SJCRH30 (cell line): ENCODE measurements around the gene PRSS8. TPM values are rescaled to one million over a fixed set of nuclear protein-coding genes. Genes with fewer than 3 reads are reported as not detected.
"Not testable (repeated sequence)": the region's sequence is repeated elsewhere in the genome, so short reads cannot be mapped to it uniquely, and the experiment has no call there.

ENCODE experiments used
- DNase-seq, 2 experiments: peaks; one replicate each; pipeline ENCODE4 v3.0.0-alpha.2; 2015 to 2020
- H3K27ac ChIP-seq: fragments of 250-450 bp; sonication (Bioruptor Pico); 2 replicates; pipeline ENCODE4 v1.5.1; 2020; ENCODE audit warnings: mild to moderate bottlenecking, moderate library complexity
- H3K27me3 ChIP-seq: fragments of 250-450 bp; sonication (Bioruptor Pico); 2 replicates; pipeline ENCODE4 v1.5.1; 2020; ENCODE audit warnings: mild to moderate bottlenecking, moderate library complexity
- H3K36me3 ChIP-seq: fragments of 250-450 bp; sonication (Bioruptor Pico); 2 replicates; pipeline ENCODE4 v1.5.1; 2020; ENCODE audit warnings: mild to moderate bottlenecking, moderate library complexity
- H3K4me1 ChIP-seq: fragments of 250-450 bp; sonication (Bioruptor Pico); 2 replicates; pipeline ENCODE4 v1.5.1; 2020; ENCODE audit warnings: mild to moderate bottlenecking, moderate library complexity
- H3K4me3 ChIP-seq: fragments of 250-450 bp; sonication (Bioruptor Pico); 2 replicates; pipeline ENCODE4 v1.5.1; 2020; ENCODE audit warnings: mild to moderate bottlenecking, moderate library complexity
- H3K9me3 ChIP-seq: fragments of 250-450 bp; sonication (Bioruptor Pico); replicated peaks from 2 replicates; pipeline ENCODE4 v1.5.1; 2020; ENCODE audit warnings: mild to moderate bottlenecking, moderate library complexity
- total RNA-seq: library from RNA; depleted of rRNA; stranded (reverse); fragments of >200 nt; shearing (Covaris generic); gene quantifications from 2 replicates; pipeline ENCODE4 v1.2.3, GENCODE V29; 2014

Gene PRSS8
- total RNA-seq, 1 experiment from 2014 or later, result not detected

DNA sequence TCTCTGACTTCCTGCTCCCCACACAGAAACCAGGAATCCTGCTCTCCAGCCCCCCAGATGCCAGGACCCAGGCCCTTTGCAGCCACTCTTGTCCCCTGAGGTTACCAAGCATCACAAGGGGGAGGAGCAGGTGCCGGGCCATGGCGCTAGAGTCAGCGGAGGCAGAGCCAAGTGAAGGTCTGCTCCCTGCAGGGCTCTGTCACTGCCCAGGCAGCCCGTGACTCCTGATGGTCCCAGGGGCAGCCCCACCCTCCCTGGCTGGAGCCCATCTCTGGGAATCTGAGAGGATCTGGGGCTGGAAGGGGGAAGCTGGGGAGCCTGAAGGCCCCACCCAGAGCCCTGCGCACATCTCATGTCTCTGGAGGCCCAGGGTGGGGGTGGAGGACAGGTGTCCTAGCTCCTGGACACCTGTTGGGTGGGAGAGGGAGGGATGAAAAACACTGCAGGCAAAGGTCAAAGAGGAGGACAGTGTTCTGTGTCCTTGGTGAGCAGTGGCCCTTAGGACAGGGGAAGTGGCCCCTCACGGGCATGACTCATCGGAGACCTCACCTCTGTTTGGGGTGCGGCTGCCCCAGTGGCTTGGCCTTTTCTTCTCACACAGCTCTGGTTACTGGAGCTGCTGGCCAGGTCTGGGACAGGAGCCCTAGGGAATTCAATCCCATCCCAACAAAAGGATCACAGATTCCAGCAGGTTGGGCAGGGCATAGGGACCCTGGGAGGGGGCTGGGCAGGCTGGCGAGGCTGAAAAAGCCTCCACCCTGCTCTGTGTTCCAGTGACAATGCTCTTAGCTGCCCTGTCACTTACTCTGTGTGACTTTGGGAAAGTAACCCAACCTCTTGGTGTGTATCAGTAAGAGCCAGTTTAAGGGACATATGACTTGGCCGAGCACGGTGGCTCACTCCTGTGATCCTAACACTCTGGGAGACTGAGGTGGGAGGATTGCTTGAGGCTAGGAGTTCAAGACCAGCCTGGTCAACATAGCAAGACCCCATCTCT, 14.7 kb upstream of the PRSS8 start, which contains the start of gene PRSS36:
Gene PRSS36 (minus strand): TSS at position 173 of the 997 bp plus-strand sequence. CDS start 31 bp downstream, at position 142.
- DNase-seq, result no peak
- Histone ChIP-seq H3K4me1 (no peaks in the 10 kb centered on the region), H3K27ac (no peak within 1 kb of the TSS), H3K27me3 (no peaks in the 10 kb centered on the region; the same call in 1 of the 2 replicates), H3K4me3 (no peak within 1 kb of the TSS), H3K36me3 (no peaks in the 10 kb centered on the region), H3K9me3 (no peaks in the 10 kb centered on the region)

DNA sequence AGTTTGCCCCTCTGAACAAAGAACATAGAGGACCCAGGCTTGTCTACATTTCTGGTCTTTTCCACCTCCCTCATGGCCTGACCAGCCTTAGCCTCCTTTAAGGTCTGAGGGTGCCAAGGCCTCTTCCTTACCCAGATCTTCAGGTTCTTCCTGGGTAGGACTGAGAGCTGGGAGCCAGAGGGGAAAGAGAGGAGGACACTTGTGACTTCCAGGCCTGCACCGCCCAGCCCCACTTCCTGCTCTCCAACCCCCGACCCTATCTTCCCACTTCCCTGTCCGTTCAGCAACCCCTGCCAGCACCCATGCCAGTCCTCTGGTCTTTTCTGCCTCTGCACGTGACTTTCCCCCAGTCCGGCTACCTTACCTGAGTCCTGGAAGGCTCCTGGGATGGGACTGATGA, 13.8 kb upstream of the PRSS8 start:
- H3K27me3 ChIP-seq, result no peaks in the 10 kb centered on the region; the same call in 1 of the 2 replicates
- H3K4me1 ChIP-seq, result no peaks in the 10 kb centered on the region
- H3K36me3 ChIP-seq, result no peaks in the 10 kb centered on the region
- H3K9me3 ChIP-seq, result no peaks in the 10 kb centered on the region
- H3K27ac ChIP-seq, result no peak overlapping the region
- no peak overlapping the region for H3K4me3 ChIP-seq
- DNase-seq, result no peak

DNA sequence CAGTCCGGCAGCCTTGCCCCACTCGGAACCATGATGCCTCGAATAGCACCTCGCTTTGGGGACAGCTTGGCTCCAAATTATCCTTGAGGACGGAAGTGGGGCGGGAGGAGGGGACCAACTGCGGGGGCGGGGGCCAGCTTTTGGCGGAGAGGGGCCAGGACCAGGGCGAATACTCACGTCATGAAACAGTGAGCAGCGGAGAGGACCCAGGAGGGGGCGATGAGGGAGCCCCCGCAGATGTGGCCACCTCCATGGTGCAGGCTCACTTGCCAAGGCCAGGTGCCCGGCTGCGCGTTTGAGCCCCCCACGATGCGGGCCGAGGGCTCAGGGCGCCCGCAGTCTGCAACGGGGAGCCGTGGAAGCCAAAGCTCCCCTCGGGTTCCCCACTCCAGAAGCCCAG, 13.4 kb upstream of the PRSS8 start:
- no peak overlapping the region for H3K27ac ChIP-seq
- H3K4me3 ChIP-seq, result no peak overlapping the region
- no peaks in the 10 kb centered on the region for H3K4me1 ChIP-seq
- H3K9me3 ChIP-seq, result no peaks in the 10 kb centered on the region
- H3K27me3 ChIP-seq, result no peaks in the 10 kb centered on the region; the same call in 1 of the 2 replicates
- DNase-seq, result no peak
- no peaks in the 10 kb centered on the region for H3K36me3 ChIP-seq

DNA sequence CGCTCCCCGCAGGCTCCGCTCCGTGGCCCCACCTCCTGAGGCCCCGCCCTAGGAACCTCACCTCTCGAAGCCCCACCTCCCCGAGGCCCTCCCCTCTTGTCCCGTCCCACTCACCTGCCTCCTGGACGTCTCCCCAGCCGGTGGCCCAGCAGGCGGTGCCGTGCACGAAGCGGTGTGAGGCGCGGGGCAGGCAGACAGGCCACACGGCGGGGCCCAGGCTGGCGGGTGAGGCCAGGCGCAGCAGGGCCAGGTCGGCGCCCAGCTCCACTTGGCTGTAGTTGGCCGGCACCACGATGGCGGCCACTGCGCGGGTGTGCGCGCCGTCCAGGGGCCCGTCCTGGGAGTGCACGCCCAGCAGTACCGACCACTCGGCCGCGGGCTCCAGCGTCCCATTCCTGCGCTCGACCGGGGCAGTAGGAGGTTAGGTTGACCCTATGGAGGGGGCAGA, 12.8 kb upstream of the PRSS8 start:
- Histone ChIP-seq H3K4me1 (no peaks in the 10 kb centered on the region), H3K27ac (no peak overlapping the region), H3K9me3 (no peaks in the 10 kb centered on the region), H3K27me3 (no peaks in the 10 kb centered on the region; the same call in 1 of the 2 replicates), H3K4me3 (no peak overlapping the region), H3K36me3 (no peaks in the 10 kb centered on the region)
- DNase-seq, result no peak

DNA sequence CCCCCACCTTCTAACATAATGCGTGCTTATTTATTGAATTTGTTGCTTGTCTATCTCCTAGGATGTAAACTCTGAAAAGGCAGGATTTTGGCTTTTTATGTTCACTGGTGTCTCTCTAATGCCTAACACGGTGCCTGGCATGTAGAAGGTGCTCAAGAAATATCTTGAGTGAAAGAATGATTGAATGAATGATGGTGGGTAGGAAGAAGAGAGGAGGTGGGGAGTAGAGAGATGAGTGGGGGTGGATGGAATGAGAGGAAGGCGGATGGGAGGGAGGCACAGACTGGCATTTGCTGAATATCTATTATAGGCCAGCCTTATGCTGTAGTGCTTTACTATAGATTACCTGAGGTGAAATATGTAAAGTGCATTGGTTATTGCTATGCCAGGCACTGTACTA, 12.0 kb upstream of the PRSS8 start:
- Histone ChIP-seq H3K4me3 (no peak overlapping the region), H3K9me3 (no peaks in the 10 kb centered on the region), H3K4me1 (no peaks in the 10 kb centered on the region), H3K36me3 (no peaks in the 10 kb centered on the region), H3K27ac (no peak overlapping the region), H3K27me3 (no peaks in the 10 kb centered on the region; the same call in 1 of the 2 replicates)
- DNase-seq, result no peak

DNA sequence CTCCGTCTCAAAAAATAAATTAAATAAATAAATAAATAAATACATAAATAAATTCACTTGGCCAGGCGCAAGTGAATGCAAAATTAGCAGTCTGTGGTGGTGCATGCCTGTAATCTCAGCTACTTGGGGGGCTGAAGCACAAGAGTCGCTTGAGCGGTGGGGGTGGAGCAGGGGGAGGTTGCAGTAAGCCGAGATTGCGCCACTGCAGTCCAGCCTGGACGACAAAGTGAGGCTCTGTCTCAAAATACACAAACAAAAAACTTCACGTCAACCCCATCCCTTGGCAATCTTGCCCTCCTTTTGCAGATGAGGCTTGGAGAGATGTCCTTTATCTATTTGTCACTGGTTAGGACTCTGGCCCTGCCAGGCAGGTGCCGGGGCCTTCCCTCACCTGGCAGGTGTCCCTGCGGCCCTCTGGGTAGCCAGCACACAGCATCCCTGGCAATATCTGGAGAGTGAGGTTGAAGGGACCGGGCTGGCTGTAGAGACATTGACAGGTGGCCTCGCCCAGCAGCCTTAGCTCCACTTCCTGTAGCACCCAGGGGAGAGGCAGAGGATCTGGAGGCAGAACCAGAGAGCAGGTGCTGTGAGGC, 10.0 kb upstream of the PRSS8 start:
- no peak for DNase-seq
- H3K4me3 ChIP-seq, result no peak overlapping the region
- H3K4me1 ChIP-seq, result peaks cover 4% of the 10 kb centered on the region
- H3K9me3 ChIP-seq, result no peaks in the 10 kb centered on the region
- H3K27me3 ChIP-seq, result no peaks in the 10 kb centered on the region
- H3K27ac ChIP-seq, result no peak overlapping the region
- no peaks in the 10 kb centered on the region for H3K36me3 ChIP-seq

DNA sequence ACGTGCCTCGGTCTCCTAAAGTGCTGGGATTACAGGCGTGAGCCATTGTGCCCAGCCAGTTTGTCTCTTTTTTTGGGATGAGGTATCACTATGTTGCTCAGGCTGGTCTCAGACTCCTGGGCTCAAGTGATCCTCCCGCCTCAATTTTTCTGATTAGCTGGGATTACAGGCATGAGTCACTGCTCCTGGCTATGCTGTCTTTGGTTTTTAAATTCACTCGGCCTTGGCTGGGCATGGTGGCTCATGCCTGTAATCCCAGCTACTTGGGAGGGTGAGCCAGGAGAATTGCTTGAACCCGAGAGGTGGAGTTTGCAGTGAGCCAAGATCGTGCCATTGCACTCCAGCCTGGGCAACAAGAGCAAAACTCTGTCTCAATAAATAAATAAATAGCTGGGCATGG, 8.9 kb upstream of the PRSS8 start:
- H3K4me3 ChIP-seq, H3K27ac ChIP-seq, H3K36me3 ChIP-seq, H3K27me3 ChIP-seq, H3K9me3 ChIP-seq, DNase-seq, H3K4me1 ChIP-seq: not testable (repeated sequence)

DNA sequence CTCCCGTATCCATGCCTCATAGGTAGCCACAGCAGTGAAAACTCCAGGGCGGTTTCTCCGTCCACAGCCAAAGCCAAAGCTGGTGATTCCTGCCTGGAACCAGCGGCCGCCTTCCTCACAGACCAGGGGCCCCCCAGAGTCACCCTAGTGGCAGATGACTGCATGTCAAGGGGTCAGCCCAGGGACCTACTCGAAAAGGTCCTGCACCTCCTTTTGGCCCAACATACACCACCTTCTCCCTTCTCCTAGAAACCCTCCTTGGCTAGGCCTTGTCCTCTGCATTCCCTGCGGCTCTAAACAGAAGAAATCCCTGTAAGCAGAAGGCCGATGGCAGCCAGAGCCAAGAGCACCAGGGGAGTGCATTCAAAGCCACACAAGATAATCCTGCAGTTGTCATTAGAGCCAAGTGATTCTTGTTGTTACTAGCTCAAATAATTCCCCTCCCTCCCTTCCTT, 8.2 kb upstream of the PRSS8 start:
- H3K4me1 ChIP-seq, result peaks cover 4% of the 10 kb centered on the region
- H3K9me3 ChIP-seq, result no peaks in the 10 kb centered on the region
- H3K36me3 ChIP-seq, result no peaks in the 10 kb centered on the region
- H3K27ac ChIP-seq, result no peak overlapping the region
- no peak for DNase-seq
- no peaks in the 10 kb centered on the region for H3K27me3 ChIP-seq
- H3K4me3 ChIP-seq, result no peak overlapping the region

DNA sequence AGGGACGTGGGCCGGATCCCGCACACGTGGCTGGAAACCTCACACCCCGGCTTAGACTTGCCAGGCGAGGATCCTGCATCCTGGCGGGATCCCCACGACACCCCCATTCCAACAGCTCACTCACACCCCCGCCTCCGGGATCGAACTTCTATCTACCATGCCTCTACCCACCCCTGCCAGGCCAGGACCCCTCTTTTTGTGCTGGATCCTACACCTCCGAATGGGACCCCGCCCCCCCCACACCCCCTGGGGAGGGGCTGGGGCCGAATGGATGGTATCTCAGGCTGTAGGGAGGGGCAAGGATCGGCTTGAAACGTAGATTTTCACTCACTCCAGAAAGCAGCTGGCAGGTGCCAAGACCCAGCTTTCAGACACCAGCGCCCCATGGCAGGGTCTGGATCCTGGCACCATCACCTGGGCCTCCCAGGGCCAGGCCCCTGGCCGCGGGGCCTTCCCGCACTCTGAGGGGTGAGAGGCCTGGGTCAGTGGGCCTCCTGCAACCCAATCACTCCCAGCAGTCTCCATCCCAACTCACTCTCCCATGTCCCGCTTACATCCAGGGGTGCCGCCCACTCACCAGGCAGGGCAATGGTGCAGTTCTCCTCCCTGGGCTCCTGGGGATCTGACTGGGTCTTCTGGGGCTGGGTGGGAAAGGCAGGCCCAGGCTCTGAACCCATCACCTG, 7.6 kb upstream of the PRSS8 start:
- peak overlapping the region; percentile 57; the same call in 1 of the 2 replicates for H3K4me3 ChIP-seq
- H3K9me3 ChIP-seq, result no peaks in the 10 kb centered on the region
- H3K27ac ChIP-seq, result no peak overlapping the region
- no peak for DNase-seq
- no peaks in the 10 kb centered on the region for H3K27me3 ChIP-seq
- peaks cover 4% of the 10 kb centered on the region for H3K4me1 ChIP-seq
- no peaks in the 10 kb centered on the region for H3K36me3 ChIP-seq

DNA sequence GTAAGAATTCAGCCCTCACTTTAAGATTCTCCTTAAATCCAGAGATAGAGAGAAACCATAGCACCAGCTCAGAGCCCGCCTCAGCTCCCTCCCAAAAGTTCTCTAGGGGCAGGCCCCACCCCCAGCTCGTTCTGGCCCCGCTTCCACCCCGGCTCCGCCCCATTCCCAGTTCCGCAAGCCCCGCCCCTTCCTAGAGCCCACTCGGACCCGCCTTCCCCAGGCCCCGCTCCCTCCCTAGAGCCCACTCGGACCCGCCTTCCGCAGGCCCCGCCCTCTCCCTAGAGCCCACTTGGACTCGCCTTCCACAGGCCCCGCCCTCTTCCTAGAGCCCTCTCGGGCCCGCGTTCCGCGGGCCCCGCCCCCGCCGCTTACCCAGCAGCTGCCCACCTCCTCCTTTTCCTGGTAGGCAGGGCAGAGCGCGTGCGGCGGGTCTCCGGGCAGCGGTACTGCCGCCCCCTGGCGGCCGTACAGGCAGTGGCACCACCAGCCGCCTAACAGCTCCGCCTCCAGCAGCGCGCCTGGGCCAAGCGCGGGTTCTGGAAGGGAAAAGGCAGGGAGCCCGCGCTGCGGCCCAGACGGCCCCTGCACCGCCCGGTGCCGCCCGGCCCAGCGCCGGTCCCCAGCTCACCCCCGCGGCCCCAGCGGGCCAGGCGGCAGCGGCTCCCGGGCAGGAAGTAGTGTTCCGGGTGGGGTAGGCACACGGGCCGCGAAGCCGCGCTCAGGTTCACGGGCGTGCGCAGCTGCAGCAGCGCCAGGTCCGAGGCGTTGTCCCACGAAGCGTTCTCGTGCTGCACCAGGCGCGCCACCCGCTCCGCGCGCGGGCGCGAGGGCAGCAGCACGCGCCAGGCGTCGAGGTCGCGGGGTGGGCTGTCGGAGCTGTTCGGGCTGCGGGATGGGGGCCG, 6.8 kb upstream of the PRSS8 start:
- Histone ChIP-seq H3K27ac (no peak overlapping the region), H3K4me3 (peak overlapping the region; percentile 57), H3K4me1 (peaks cover 4% of the 10 kb centered on the region), H3K36me3 (no peaks in the 10 kb centered on the region), H3K27me3 (no peaks in the 10 kb centered on the region), H3K9me3 (no peaks in the 10 kb centered on the region)
- peak; percentile 99 for DNase-seq

DNA sequence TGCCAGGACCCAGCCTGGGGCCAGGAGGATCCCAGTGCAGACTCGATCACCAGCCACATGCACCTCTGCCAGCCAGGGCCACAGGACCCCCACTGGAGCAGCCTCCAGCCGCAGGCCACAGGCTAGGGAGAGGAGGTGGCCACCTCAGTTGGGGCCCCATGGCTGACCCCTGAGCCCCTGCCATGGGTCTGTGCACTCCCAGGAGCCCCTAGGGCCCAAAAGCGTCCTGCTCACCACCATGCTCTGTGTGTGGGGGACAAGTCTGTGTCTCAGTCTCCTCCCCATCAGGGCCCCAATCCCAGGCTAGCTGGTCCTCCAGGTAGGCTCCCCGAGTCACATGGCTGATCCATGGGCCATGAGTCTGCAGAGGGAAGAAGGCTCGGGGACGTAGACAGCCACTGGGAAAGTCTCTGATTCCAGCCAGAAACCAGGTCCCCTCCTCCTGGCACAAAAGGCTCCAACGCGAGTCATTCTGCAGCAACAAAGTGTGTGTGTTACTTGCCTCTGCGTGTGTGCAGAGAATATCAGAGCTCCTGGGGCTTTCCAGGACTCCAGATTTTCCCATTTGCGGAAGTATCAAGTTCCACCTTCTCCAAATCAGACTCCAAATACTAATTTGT, 6.1 kb upstream of the PRSS8 start:
- no peaks in the 10 kb centered on the region for H3K9me3 ChIP-seq
- peak overlapping the region; percentile 49 for H3K4me3 ChIP-seq
- no peak overlapping the region for H3K27ac ChIP-seq
- no peak for DNase-seq
- H3K36me3 ChIP-seq, result no peaks in the 10 kb centered on the region
- peaks cover 4% of the 10 kb centered on the region for H3K4me1 ChIP-seq
- H3K27me3 ChIP-seq, result no peaks in the 10 kb centered on the region

DNA sequence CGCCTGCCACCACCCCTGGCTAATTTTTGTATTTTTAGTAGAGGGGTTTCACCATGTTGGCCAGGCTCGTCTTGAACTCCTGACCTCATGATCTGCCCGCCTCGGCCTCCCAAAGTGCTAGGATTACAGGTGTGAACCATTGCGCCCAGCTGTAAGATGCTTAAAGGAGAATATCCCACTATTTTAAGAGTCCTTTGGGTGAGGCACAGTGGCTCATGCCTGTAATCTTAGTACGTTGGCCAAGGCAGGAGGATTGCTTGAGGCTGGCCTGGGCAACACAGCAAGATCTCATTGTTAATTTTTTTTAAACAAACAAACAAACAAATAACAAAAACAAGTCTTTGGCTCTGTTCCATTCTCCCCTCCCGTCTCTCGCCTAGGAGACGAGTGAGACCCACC, 5.5 kb upstream of the PRSS8 start:
- H3K9me3 ChIP-seq, H3K27me3 ChIP-seq, H3K4me1 ChIP-seq, H3K4me3 ChIP-seq, H3K36me3 ChIP-seq, H3K27ac ChIP-seq, DNase-seq: not testable (repeated sequence)

DNA sequence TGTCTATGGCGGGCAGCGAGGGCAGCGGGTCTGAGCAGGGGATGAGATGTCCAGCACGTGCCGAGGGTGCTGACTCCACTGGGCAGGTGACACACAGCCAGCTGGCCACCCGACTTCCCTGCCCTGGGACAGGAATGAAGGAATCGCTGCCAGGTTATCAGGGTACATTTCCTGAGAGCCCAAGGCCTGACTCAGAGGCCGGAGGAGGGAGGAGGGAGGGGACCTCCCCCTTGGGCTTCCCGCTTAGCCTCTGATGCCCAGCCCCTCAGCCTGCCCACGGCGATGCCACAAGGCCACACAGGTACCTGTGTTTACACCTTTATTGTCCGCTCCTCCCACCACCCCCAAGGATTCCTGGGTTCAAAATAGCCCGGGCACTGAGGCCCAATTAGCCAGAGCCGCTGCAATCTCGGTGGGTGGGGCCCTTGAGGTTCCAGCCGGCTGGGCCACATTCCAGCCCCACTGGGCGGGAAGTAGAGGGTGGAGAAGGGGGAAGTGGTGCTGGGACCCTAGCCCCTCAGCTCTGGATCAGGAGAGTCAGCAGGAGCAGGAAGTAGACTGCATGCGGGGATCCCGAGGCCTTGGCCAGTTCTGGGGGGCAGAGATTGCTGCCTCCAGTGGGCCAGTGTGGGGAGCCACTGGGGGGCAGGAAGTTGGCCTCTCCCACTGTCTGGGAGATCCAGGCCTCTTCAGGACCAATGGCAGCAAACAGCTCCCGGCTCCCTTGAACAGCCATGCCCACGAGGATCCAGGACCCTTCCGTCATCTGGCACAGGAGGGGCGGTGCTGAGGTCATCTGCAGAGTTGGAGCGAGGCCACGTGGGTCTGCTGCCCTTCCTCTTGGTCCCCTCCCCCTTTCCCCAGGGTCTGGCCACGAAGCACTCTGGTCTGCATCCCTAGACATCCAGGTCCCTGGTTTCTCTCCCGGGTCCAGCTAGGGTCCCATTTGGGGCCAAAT, 3.4 kb upstream of the PRSS8 start:
- peak in 1 of 2 experiments; percentile 28 for DNase-seq
- Histone ChIP-seq H3K36me3 (no peaks in the 10 kb centered on the region), H3K27ac (no peak overlapping the region), H3K27me3 (no peaks in the 10 kb centered on the region), H3K4me3 (peak overlapping the region; percentile 8; the same call in 1 of the 2 replicates), H3K4me1 (peaks cover 4% of the 10 kb centered on the region), H3K9me3 (no peaks in the 10 kb centered on the region)
